SK-N-SH (cell line): ENCODE results near the gene GGCX. TPM values are rescaled to one million over a fixed set of nuclear protein-coding genes. Genes with fewer than 3 reads are reported as not detected.

ENCODE experiments used
- CTCF ChIA-PET: fragments of 300-600, 350-600 bp; formaldehyde crosslinking; extraction: SDS; loops from one replicate; lab custom pipeline; 2021; lab: Yijun Ruan, JAX
- POLR2A ChIA-PET: fragments of 350-600 bp; sonication (Branson Sonifier 250); formaldehyde crosslinking; extraction: SDS; loops from one replicate; lab custom pipeline; 2020; ENCODE audit warnings: antibody characterized with exemption, inconsistent platforms; lab: Yijun Ruan, JAX
- DNase-seq: peaks from one replicate; pipeline ENCODE4 v3.0.0; 2012
- H2AFZ ChIP-seq: fragments of 200-600 bp; sonication (generic); 2 replicates; pipeline ENCODE4 v1.8.1; 2016; ENCODE audit warnings: antibody characterized with exemption, mild to moderate bottlenecking, low read depth
- H3F3A ChIP-seq: fragments of 200-600 bp; sonication (generic); replicated peaks from 2 replicates; pipeline ENCODE3; 2016; ENCODE audit warnings: antibody characterized with exemption, mild to moderate bottlenecking; ENCODE audit not compliant: insufficient read depth
- H3K27ac ChIP-seq, 2 experiments: fragments of 200-500 bp in 1 of 2; fragments of 200-600 bp in 1 of 2; sonication (Bioruptor generic) in 1 of 2; sonication (generic), shearing (Covaris generic) in 1 of 2; 2 replicates each; pipeline versions ENCODE4 v1.5.1 to v1.6.1; 2014 to 2016; ENCODE audit warnings: low read depth in 2 of 2, inconsistent platforms in 1 of 2, low read length in 1 of 2, mild to moderate bottlenecking in 1 of 2, mixed read lengths in 1 of 2
- H3K27me3 ChIP-seq: fragments of 200-600 bp; sonication (generic), shearing (Covaris generic); 2 replicates; pipeline ENCODE4 v1.6.1; 2016; ENCODE audit warnings: mixed run types; ENCODE audit not compliant: insufficient read depth
- H3K36me3 ChIP-seq, 2 experiments: fragments of 200-500 bp in 1 of 2; fragments of 200-600 bp in 1 of 2; sonication (Bioruptor generic) in 1 of 2; sonication (generic) in 1 of 2; replicated peaks in 1 of 2; 2 replicates each; pipeline versions ENCODE3 to v1.5.1; 2014 to 2016; ENCODE audit warnings: low read length in 1 of 2, mild to moderate bottlenecking in 1 of 2; ENCODE audit not compliant: insufficient read depth in 2 of 2, control insufficient read depth in 1 of 2
- H3K4me1 ChIP-seq, 2 experiments: fragments of 200-500 bp in 1 of 2; fragments of 200-600 bp in 1 of 2; sonication (Bioruptor generic) in 1 of 2; sonication (generic), shearing (Covaris generic) in 1 of 2; 2 replicates each; pipeline versions ENCODE4 v1.5.1 to v1.6.1; 2014 to 2016; ENCODE audit warnings: low read depth in 1 of 2, low read length in 1 of 2, mixed run types in 1 of 2; ENCODE audit not compliant: insufficient read depth in 2 of 2, control insufficient read depth in 1 of 2
- H3K4me2 ChIP-seq: fragments of 200-600 bp; sonication (generic), shearing (Covaris generic); 2 replicates; pipeline ENCODE4 v1.6.1; 2017; ENCODE audit warnings: mixed run types
- H3K4me3 ChIP-seq, 2 experiments: fragments of 200-500 bp in 1 of 2; fragments of 200-600 bp in 1 of 2; sonication (Bioruptor generic) in 1 of 2; sonication (generic), shearing (Covaris generic) in 1 of 2; 2 replicates each; pipeline versions ENCODE4 v1.5.1 to v1.8.1; 2014 to 2016; ENCODE audit warnings: low read depth in 2 of 2, inconsistent platforms in 1 of 2, low read length in 1 of 2, mild to moderate bottlenecking in 1 of 2, mixed read lengths in 1 of 2, moderate library complexity in 1 of 2
- H3K79me2 ChIP-seq: fragments of 200-600 bp; sonication (generic); 2 replicates; pipeline ENCODE4 v1.8.1; 2017; ENCODE audit warnings: mild to moderate bottlenecking; ENCODE audit not compliant: insufficient read depth
- H3K9ac ChIP-seq: fragments of 200-600 bp; sonication (generic); 2 replicates; pipeline ENCODE4 v1.6.1; 2017; ENCODE audit warnings: mixed run types
- H3K9me2 ChIP-seq: fragments of 200-600 bp; sonication (generic); 2 replicates; pipeline ENCODE4 v1.6.1; 2017; ENCODE audit warnings: mixed run types
- H3K9me3 ChIP-seq: fragments of 200-600 bp; sonication (generic); 2 replicates; pipeline ENCODE4 v1.6.1; 2017; ENCODE audit warnings: mixed run types, mild to moderate bottlenecking, moderate library complexity
- H4K20me1 ChIP-seq: fragments of 200-600 bp; sonication (generic); 2 replicates; pipeline ENCODE4 v1.6.1; 2017; ENCODE audit warnings: mild to moderate bottlenecking, mixed run types; ENCODE audit not compliant: insufficient read depth
- FOXM1 ChIP-seq: IDR thresholded peaks from 2 replicates; pipeline ENCODE4 v1.4.0; 2012; ENCODE audit warnings: low read depth, mild to moderate bottlenecking
- GATA2 ChIP-seq: sonication (generic); formaldehyde crosslinking; IDR thresholded peaks from 2 replicates; pipeline ENCODE4 v1.5.0; 2020; ENCODE audit warnings: mild to moderate bottlenecking, missing genetic modification reagents
- NFIC ChIP-seq: IDR thresholded peaks from 2 replicates; pipeline ENCODE4 v1.4.0; 2012; ENCODE audit warnings: borderline replicate concordance
- POLR2AphosphoS5 ChIP-seq: IDR thresholded peaks from 2 replicates; pipeline ENCODE4 v1.6.1; 2012; ENCODE audit warnings: low read depth, low read length
- RCOR1 ChIP-seq: fragments of 150-350 bp; IDR thresholded peaks from 2 replicates; pipeline ENCODE4 v1.6.1; 2017; ENCODE audit warnings: antibody characterized with exemption, low read length
- REST ChIP-seq: IDR thresholded peaks from 2 replicates; pipeline ENCODE4 v1.6.1; 2012; ENCODE audit warnings: mild to moderate bottlenecking, low read depth, low read length, moderate library complexity
- RXRA ChIP-seq: IDR thresholded peaks from 2 replicates; pipeline ENCODE4 v1.4.0; 2012; ENCODE audit warnings: low read depth, mild to moderate bottlenecking, borderline replicate concordance
- WGBS: methylation state at CpG from one replicate; pipeline ENCODE4 v1.1.6; 2017; ENCODE audit warnings: low lambda C conversion rate; 5-methylcytosine and 5-hydroxymethylcytosine counted together
- polyA plus RNA-seq, 3 experiments: library from polyadenylated mRNA; depleted of rRNA; stranded (reverse); fragments of >200 nt; gene quantifications; 2 replicates each; pipeline ENCODE4 v1.2.3, GENCODE V29; 2012

Gene GGCX
- polyA plus RNA-seq, 1 of the 3 experiments (the other 2 are of a cell fraction), result 34.5 TPM

- H3K36me3 ChIP-seq, result no peaks in the 10 kb centered on the region
- no peaks in the 10 kb centered on the region for H3K9me2 ChIP-seq
- TF ChIP-seq REST (no peak), NFIC (peak; percentile 48)
- ChIA-PET POLR2A (interaction anchor here (1.2 to 1.3 kb wide), 2 partner anchors 13 to 28 kb away, joined by 3 to 4 read pairs; partner anchors contain the start of gene MAT2A), CTCF (interaction anchor here (1.0 to 1.9 kb wide), 4 partner anchors 26 to 91 kb away, joined by 3 to 5 read pairs (median 4); no protein-coding TSS in a partner anchor)
- H3K4me2 ChIP-seq, result no peak overlapping the region
- H3K4me1 ChIP-seq, result peaks cover 6 to 7% of the 10 kb centered on the region in 2 experiments; a peak in 2 of 4 replicates
- no peak overlapping the region for H2AFZ ChIP-seq
- no peak overlapping the region for H3K27ac ChIP-seq
- H3K27me3 ChIP-seq, result no peaks in the 10 kb centered on the region
- no peak overlapping the region for H3K4me3 ChIP-seq
- no peaks in the 10 kb centered on the region for H3K79me2 ChIP-seq
- 65% methylated on average over 6 of the region's 6 CpGs for WGBS
- no peaks in the 10 kb centered on the region for H4K20me1 ChIP-seq
- peaks cover 4% of the 10 kb centered on the region for H3F3A ChIP-seq
- no peaks in the 10 kb centered on the region for H3K9me3 ChIP-seq
- no peak overlapping the region for H3K9ac ChIP-seq
- DNase-seq, result no peak
These were observed 50.1 kb downstream of the GGCX start for GRCh38 chr2:85511008-85511811.

- no peak overlapping the region for H3K9ac ChIP-seq
- H3F3A ChIP-seq, result peaks cover 26% of the 10 kb centered on the region
- no peaks in the 10 kb centered on the region for H3K79me2 ChIP-seq
- ChIA-PET CTCF (interaction anchor here (0.7 to 2.4 kb wide), 3 partner anchors 17 to 201 kb away, joined by 3 to 11 read pairs (median 8); no protein-coding TSS in a partner anchor), POLR2A (interaction anchor here (0.9 to 1.3 kb wide), 3 partner anchors 17 to 73 kb away, joined by 4 to 5 read pairs (median 4); partner anchors contain the start of gene MAT2A)
- H3K9me2 ChIP-seq, result no peaks in the 10 kb centered on the region
- 88% methylated on average over 7 of the region's 7 CpGs for WGBS
- no peak for TF ChIP-seq FOXM1
- no peak for TF ChIP-seq RCOR1
- no peak for TF ChIP-seq POLR2AphosphoS5
- TF ChIP-seq GATA2 (CRISPR knock-in tag), result no peak
- no peak for TF ChIP-seq RXRA
- H3K4me2 ChIP-seq, result no peak overlapping the region
- no peaks in the 10 kb centered on the region for H3K27me3 ChIP-seq
- no peaks in the 10 kb centered on the region for H3K9me3 ChIP-seq
- DNase-seq, result no peak
- no peaks in the 10 kb centered on the region for H3K36me3 ChIP-seq
- no peak overlapping the region for H2AFZ ChIP-seq
- H4K20me1 ChIP-seq, result no peaks in the 10 kb centered on the region
- H3K27ac ChIP-seq, result no peak overlapping the region
- H3K4me3 ChIP-seq, result no peak overlapping the region
- H3K4me1 ChIP-seq, result peaks cover 26 to 27% of the 10 kb centered on the region in 2 experiments; a peak in 3 of 4 replicates
These were observed 54.5 kb downstream of the GGCX start for GRCh38 chr2:85506768-85507181.
